Peyer's patch (tissue), 4 donors: ENCODE measurements around the gene LRRC75A.

ENCODE experiments used
- POLR2A ChIP-seq, 2 donors: fragments of 450-650 bp; IDR thresholded peaks; one replicate each; pipeline ENCODE4 v1.5.1; 2017; ENCODE audit warnings: antibody characterized with exemption in 2 of 2, mild to moderate bottlenecking in 2 of 2, moderate library complexity in 2 of 2
- TF ChIP-seq, protein P1 (sequence below), 6 experiments: fragments of 450-650 bp in 4 of 6; fragments of 200-600 bp in 2 of 6; sonication (generic) in 1 of 6; IDR thresholded peaks; one replicate each; pipeline ENCODE4 v1.5.1; 2017 to 2019; ENCODE audit warnings: antibody characterized with exemption in 6 of 6, mild to moderate bottlenecking in 3 of 6, moderate library complexity in 1 of 6

DNA sequence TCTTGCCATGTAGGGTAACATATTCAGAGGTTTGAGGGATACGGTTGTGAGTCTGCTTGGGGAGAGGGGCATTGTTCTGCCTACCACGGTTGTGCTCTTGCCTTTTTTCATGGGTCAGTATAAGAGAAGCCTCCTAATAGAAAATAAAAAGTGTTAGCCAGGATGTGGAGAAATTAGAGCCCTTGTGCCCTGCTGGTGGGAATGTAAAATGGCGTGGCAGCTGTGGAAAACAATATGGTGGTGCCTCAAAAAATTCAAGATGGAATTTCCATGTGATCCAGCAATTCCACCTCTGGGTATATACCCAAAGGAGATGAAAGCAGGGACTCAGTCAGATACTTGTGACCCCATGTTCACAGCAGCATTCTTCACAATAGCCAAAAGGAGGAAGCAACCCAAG lies 14.2 kb upstream of the LRRC75A start:
- TF ChIP-seq, protein P1, sequence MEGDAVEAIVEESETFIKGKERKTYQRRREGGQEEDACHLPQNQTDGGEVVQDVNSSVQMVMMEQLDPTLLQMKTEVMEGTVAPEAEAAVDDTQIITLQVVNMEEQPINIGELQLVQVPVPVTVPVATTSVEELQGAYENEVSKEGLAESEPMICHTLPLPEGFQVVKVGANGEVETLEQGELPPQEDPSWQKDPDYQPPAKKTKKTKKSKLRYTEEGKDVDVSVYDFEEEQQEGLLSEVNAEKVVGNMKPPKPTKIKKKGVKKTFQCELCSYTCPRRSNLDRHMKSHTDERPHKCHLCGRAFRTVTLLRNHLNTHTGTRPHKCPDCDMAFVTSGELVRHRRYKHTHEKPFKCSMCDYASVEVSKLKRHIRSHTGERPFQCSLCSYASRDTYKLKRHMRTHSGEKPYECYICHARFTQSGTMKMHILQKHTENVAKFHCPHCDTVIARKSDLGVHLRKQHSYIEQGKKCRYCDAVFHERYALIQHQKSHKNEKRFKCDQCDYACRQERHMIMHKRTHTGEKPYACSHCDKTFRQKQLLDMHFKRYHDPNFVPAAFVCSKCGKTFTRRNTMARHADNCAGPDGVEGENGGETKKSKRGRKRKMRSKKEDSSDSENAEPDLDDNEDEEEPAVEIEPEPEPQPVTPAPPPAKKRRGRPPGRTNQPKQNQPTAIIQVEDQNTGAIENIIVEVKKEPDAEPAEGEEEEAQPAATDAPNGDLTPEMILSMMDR (IDR thresholded peaks at IDR 0.05) = no peak
- TF ChIP-seq POLR2A (IDR thresholded peaks at IDR 0.05) = no peak
